ENCODE results near the gene AP2A2. TPM values are rescaled to one million over a fixed set of nuclear protein-coding genes. Genes with fewer than 3 reads are reported as not detected.
A peak's percentile ranks its signal among the peaks of the same experiment; 100 is the strongest.

Gene AP2A2
- total RNA-seq, 6 experiments from 2014 or later, result 41.4 to 66.7 (median 53.8) TPM

DNA sequence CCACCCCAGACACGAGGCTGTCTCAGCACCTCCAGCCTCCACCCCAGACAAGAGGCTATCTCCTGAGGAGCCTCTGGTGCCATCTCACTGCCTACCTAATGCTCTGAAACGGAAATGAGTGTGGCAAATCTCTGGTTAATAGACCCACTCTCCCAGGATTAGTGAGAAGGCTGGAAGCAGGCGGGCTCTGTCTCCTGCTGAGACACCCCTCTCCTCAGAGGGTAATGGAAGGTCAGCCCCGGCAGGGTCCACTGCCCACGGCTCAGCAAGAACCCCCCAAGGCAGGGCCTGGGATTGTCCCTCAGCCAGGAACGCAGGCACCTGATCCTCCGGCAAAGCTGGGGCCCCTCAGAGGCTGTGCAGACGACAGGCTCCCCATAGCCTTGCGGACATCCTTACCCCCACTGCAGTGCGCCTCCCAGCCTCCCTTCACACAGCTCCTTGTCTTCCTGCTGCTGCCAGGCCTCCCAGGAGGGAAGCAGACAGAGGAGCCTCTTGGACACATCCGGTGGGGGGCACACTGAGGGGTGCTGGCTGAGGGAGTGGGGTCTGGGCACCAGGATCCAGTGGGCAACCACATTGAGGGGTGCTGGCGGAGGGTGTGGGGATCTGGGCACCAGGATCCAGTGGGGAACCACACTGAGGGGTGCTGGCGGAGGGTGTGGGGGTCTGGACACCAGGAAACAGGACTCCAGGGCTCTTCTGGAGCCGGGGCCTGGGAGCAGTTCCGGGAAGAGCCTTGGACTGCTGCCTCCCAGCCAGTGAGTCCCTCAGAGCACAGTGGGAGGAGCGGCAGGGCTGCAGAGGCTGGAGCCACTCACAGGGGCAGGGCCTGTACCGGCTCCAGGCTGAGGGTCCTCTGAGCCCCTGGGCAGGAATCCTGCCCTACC lies 28.2 kb upstream of the AP2A2 start:
- Histone ChIP-seq H3K27ac (no peak overlapping the region), H3K4me1 (no peaks in the 10 kb centered on the region), H3K36me3 (peaks cover 5 to 42% (median 18%) of the 10 kb centered on the region in 4 donors), H3K27me3 (no peaks in the 10 kb centered on the region), H3K4me3 (no peak overlapping the region), H3K9me3 (no peaks in the 10 kb centered on the region)
- ATAC-seq, result no peak
- intact Hi-C loops (cut with DNase I), result loop anchor here in 1 of 2 donors (10.0 kb wide), 1 partner anchor 157 kb away; no protein-coding TSS in a partner anchor
- 93% methylated on average over 2 of the region's 17 CpGs for WGBS (ENCODE audit: insufficient coverage, low coverage, low lambda C conversion rate, missing lambda C conversion rate)
- no peak for TF ChIP-seq POLR2A (IDR thresholded peaks at IDR 0.05)
- TF ChIP-seq, protein P1, sequence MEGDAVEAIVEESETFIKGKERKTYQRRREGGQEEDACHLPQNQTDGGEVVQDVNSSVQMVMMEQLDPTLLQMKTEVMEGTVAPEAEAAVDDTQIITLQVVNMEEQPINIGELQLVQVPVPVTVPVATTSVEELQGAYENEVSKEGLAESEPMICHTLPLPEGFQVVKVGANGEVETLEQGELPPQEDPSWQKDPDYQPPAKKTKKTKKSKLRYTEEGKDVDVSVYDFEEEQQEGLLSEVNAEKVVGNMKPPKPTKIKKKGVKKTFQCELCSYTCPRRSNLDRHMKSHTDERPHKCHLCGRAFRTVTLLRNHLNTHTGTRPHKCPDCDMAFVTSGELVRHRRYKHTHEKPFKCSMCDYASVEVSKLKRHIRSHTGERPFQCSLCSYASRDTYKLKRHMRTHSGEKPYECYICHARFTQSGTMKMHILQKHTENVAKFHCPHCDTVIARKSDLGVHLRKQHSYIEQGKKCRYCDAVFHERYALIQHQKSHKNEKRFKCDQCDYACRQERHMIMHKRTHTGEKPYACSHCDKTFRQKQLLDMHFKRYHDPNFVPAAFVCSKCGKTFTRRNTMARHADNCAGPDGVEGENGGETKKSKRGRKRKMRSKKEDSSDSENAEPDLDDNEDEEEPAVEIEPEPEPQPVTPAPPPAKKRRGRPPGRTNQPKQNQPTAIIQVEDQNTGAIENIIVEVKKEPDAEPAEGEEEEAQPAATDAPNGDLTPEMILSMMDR (IDR thresholded peaks at IDR 0.05), result no peak
- DNase-seq, result no peak

DNA sequence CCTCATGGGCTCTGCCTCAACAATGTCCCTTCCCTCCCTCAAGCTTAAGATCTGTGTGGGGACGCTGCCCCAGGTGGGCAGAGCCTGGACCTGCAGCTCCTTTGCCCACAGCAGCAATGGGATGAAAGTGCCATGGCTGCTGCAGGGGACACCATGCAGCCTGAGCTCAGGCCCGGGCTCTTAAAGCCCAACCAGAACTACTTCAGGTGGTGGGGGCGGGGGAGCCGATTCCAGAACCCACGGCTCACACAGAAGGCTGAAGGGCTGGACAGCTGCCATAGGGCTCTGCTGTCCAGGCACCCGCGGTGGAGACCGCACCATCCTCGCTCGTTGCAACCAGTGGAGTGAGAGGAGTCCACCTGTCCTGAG lies 27.5 kb upstream of the AP2A2 start:
- DNase-seq, result no peak
- peak in 2 of 4 donors; percentile 11 to 14 for ATAC-seq
- TF ChIP-seq, protein P1 (IDR thresholded peaks at IDR 0.05), result no peak
- no peak for TF ChIP-seq POLR2A (IDR thresholded peaks at IDR 0.05)
- WGBS (ENCODE audit: insufficient coverage, low coverage, low lambda C conversion rate, missing lambda C conversion rate), result no CpG with 5 or more reads among the region's 10 CpGs
- intact Hi-C loops (cut with DNase I), result loop anchor here in 1 of 2 donors (10.0 kb wide), 1 partner anchor 157 kb away; no protein-coding TSS in a partner anchor
- no peak overlapping the region for H3K27ac ChIP-seq
- no peaks in the 10 kb centered on the region for H3K4me1 ChIP-seq
- H3K4me3 ChIP-seq, result no peak overlapping the region
- H3K9me3 ChIP-seq, result no peaks in the 10 kb centered on the region
- H3K36me3 ChIP-seq, result peaks cover 8 to 48% (median 23%) of the 10 kb centered on the region in 4 donors
- H3K27me3 ChIP-seq, result no peaks in the 10 kb centered on the region

DNA sequence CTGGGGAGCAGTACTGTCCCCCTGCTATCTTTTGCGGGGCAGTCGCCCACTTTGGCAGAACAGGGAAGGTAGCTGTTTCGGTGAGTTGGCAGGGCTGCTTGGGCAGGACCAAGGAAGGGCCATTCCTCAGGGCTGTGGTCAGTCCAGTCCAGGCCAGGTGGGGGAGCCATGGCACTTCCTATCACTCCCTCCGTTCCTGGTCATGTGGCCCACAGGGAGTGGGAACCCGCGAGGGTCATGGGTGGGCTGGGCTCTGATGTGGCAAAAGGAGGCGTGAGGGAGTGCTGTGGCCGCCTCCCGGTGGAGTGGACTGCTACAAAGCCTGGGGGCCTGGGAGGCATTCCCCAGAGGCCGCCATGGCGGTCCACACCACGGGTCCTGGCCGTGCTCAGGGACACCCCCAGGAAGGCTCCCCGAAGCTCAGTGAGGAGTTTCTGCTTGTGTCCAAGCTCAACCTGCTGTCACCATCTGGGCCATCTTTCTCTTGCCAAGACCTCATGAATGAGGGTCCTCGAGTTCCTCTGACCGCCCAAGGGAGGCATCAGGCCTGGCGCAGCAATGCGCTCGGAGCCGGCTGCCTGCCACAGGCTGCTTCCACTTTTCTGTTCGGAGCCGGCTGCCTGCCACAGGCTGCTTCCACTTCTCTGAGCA lies 27.0 kb upstream of the AP2A2 start:
- WGBS (ENCODE audit: insufficient coverage, low coverage, low lambda C conversion rate, missing lambda C conversion rate), result no CpG with 5 or more reads among the region's 22 CpGs
- H3K9me3 ChIP-seq, result no peaks in the 10 kb centered on the region
- ATAC-seq (peak; percentile 55 to 71 (median 64)), DNase-seq (no peak)
- H3K36me3 ChIP-seq, result peaks cover 8 to 53% (median 25%) of the 10 kb centered on the region in 4 donors
- no peak for TF ChIP-seq POLR2A (IDR thresholded peaks at IDR 0.05)
- TF ChIP-seq, protein P1 (IDR thresholded peaks at IDR 0.05), result peak; percentile 14 to 34 (median 26)
- no peak overlapping the region for H3K27ac ChIP-seq
- no peaks in the 10 kb centered on the region for H3K27me3 ChIP-seq
- H3K4me1 ChIP-seq, result no peaks in the 10 kb centered on the region
- intact Hi-C loops (cut with DNase I), result loop anchor here in 1 of 2 donors (10.0 kb wide), 1 partner anchor 156 kb away; no protein-coding TSS in a partner anchor
- H3K4me3 ChIP-seq, result no peak overlapping the region

DNA sequence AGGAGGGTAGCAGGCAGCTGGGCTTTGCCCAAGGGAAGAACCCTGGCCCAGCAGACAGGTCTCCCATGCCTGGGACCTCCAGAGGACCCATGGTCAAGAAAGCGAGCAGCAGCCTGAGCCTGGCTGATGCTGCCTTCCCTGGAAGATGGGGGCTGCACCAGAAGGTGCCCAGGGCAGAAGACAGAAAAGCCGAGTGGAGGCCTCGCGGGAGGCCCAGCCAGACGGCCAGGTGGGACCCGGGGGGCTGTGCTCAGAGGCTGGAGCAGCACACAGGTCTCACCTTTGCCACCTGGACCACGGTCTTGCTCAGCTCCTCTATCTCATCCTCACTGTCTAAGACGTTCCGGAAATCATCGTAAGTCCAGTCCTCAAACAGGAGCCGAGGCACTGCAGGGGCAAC lies 25.9 kb upstream of the AP2A2 start:
- peaks cover 8 to 62% (median 25%) of the 10 kb centered on the region in 4 donors for H3K36me3 ChIP-seq
- H3K27me3 ChIP-seq, result no peaks in the 10 kb centered on the region
- H3K9me3 ChIP-seq, result no peaks in the 10 kb centered on the region
- DNase-seq, result no peak
- no peak for TF ChIP-seq POLR2A (IDR thresholded peaks at IDR 0.05)
- TF ChIP-seq, protein P1 (IDR thresholded peaks at IDR 0.05), result no peak
- no peak overlapping the region for H3K27ac ChIP-seq
- WGBS (ENCODE audit: insufficient coverage, low coverage, low lambda C conversion rate, missing lambda C conversion rate), result 80% methylated on average over 1 of the region's 11 CpGs
- intact Hi-C loops (cut with DNase I), result loop anchor here in 1 of 2 donors (10.0 kb wide), 1 partner anchor 155 kb away; no protein-coding TSS in a partner anchor
- H3K4me3 ChIP-seq, result no peak overlapping the region
- no peak for ATAC-seq
- H3K4me1 ChIP-seq, result no peaks in the 10 kb centered on the region
